Neutrophil (primary cell): ENCODE data around the gene GET4.

Source experiments
- H3K27ac ChIP-seq: fragments of 200-600 bp; sonication (generic); 2 replicates; pipeline ENCODE4 v1.5.1; 2016; ENCODE audit warnings: mild to moderate bottlenecking, moderate library complexity
- H3K27me3 ChIP-seq: fragments of 200-600 bp; sonication (generic); 2 replicates; pipeline ENCODE4 v1.6.0; 2016; ENCODE audit warnings: mild to moderate bottlenecking
- H3K36me3 ChIP-seq: fragments of 200-600 bp; sonication (generic); 2 replicates; pipeline ENCODE4 v1.5.1; 2017
- H3K4me1 ChIP-seq, 2 experiments: fragments of 200-600 bp in 1 of 2; sonication (generic) in 1 of 2; 1 replicate in 1 of 2; 2 replicates in 1 of 2; pipeline versions ENCODE4 v1.5.1 to v1.6.1; 2013 to 2016; ENCODE audit warnings: low read depth in 1 of 2, low read length in 1 of 2, mild to moderate bottlenecking in 1 of 2, moderate library complexity in 1 of 2; ENCODE audit not compliant: control insufficient read depth in 1 of 2, insufficient read depth in 1 of 2
- H3K4me3 ChIP-seq, 2 experiments: fragments of 200-600 bp in 1 of 2; sonication (generic) in 1 of 2; 1 replicate in 1 of 2; 2 replicates in 1 of 2; pipeline ENCODE4 v1.5.1; 2013 to 2016; ENCODE audit warnings: low read depth in 1 of 2, low read length in 1 of 2, mild to moderate bottlenecking in 1 of 2, moderate library complexity in 1 of 2
- H3K9me3 ChIP-seq: fragments of 200-600 bp; sonication (generic); 2 replicates; pipeline ENCODE4 v1.5.1; 2016
- CTCF ChIP-seq: fragments of 200-600 bp; sonication (generic); IDR thresholded peaks from 2 replicates; pipeline ENCODE4 v1.5.1; 2016; ENCODE audit warnings: antibody characterized with exemption

The GET4 gene

GRCh38 chr7:915291-916218, 39.2 kb downstream of the GET4 start:
- no peak for TF ChIP-seq CTCF
- peaks cover 6% of the 10 kb centered on the region in 2 experiments for H3K4me1 ChIP-seq
- no peaks in the 10 kb centered on the region for H3K27me3 ChIP-seq
- no peak overlapping the region for H3K4me3 ChIP-seq
- no peak overlapping the region for H3K27ac ChIP-seq
- H3K9me3 ChIP-seq: no peaks in the 10 kb centered on the region
- H3K36me3 ChIP-seq: peaks cover 41% of the 10 kb centered on the region

- H3K36me3 ChIP-seq: peaks cover 41% of the 10 kb centered on the region
- no peaks in the 10 kb centered on the region for H3K9me3 ChIP-seq
- peaks cover under 1% of the 10 kb centered on the region for H3K27me3 ChIP-seq
- no peak overlapping the region for H3K27ac ChIP-seq
- no peak overlapping the region for H3K4me3 ChIP-seq
- H3K4me1 ChIP-seq: no peaks in the 10 kb centered on the region
- no peak for TF ChIP-seq CTCF
These were observed 40.1 kb downstream of the GET4 start for GRCh38 chr7:916291-916941.

GRCh38 chr7:917255-918117, 41.1 kb downstream of the GET4 start:
- H3K4me3 ChIP-seq: no peak overlapping the region
- H3K27ac ChIP-seq: no peak overlapping the region
- peaks cover 41% of the 10 kb centered on the region for H3K36me3 ChIP-seq
- H3K27me3 ChIP-seq: peaks cover 11% of the 10 kb centered on the region
- TF ChIP-seq CTCF: no peak
- peaks cover 6 to 10% of the 10 kb centered on the region in 2 experiments for H3K4me1 ChIP-seq
- H3K9me3 ChIP-seq: no peaks in the 10 kb centered on the region

GRCh38 chr7:918118-918425, 41.7 kb downstream of the GET4 start:
- Histone ChIP-seq H3K4me3 (no peak overlapping the region), H3K36me3 (peaks cover 41% of the 10 kb centered on the region), H3K27me3 (peaks cover 12% of the 10 kb centered on the region), H3K27ac (no peak overlapping the region), H3K4me1 (peaks cover 11 to 16% of the 10 kb centered on the region in 2 experiments), H3K9me3 (no peaks in the 10 kb centered on the region)
- no peak for TF ChIP-seq CTCF

GRCh38 chr7:918441-919113, 42.2 kb downstream of the GET4 start:
- TF ChIP-seq CTCF: no peak
- H3K36me3 ChIP-seq: peaks cover 41% of the 10 kb centered on the region
- peaks cover 16 to 21% of the 10 kb centered on the region in 2 experiments for H3K4me1 ChIP-seq
- no peaks in the 10 kb centered on the region for H3K9me3 ChIP-seq
- no peak overlapping the region for H3K27ac ChIP-seq
- peaks cover 12% of the 10 kb centered on the region for H3K27me3 ChIP-seq
- no peak overlapping the region for H3K4me3 ChIP-seq
